DND-41 (cell line): ENCODE results near the gene PTPN23.

Experiments used
- CTCF ChIP-seq: IDR thresholded peaks from 2 replicates; pipeline ENCODE4 v1.5.1; 2012; ENCODE audit warnings: borderline replicate concordance, low read length, moderate library complexity, mild to moderate bottlenecking; ENCODE audit not compliant: poor library complexity, severe bottlenecking; ENCODE audit errors: extremely low read depth
- EZH2 ChIP-seq: IDR thresholded peaks from 3 replicates; pipeline ENCODE4 v1.6.1; 2012; ENCODE audit warnings: borderline replicate concordance, low read depth, mild to moderate bottlenecking, moderate library complexity, low read length, inconsistent platforms; ENCODE audit not compliant: severe bottlenecking

- TF ChIP-seq CTCF (no peak), EZH2 (no peak)
Observed at GRCh38 chr3:47355010-47355409, 25.8 kb upstream of the PTPN23 start.
